Type B pancreatic cell (in vitro differentiated cells): ENCODE measurements around the gene TEK. TPM values are rescaled to one million over a fixed set of nuclear protein-coding genes. Genes with fewer than 3 reads are reported as not detected.
"Not testable (repeated sequence)": the region's sequence is repeated elsewhere in the genome, so short reads cannot be mapped to it uniquely, and the experiment has no call there.

Source experiments
- DNase-seq: peaks from one replicate; pipeline ENCODE4 v3.0.0; 2021; ENCODE audit warnings: mixed read lengths; ENCODE audit not compliant: unreplicated experiment; ENCODE audit errors: extremely low spot score
- H3K27ac Mint-ChIP-seq: 2 replicates; pipeline ENCODE4 v1.8.0; 2021; ENCODE audit warnings: mild to moderate bottlenecking, mixed read lengths
- H3K27me3 Mint-ChIP-seq: 2 replicates; pipeline ENCODE4 v1.8.0; 2021; ENCODE audit warnings: mixed read lengths
- H3K36me3 Mint-ChIP-seq: 2 replicates; pipeline ENCODE4 v1.8.0; 2021; ENCODE audit warnings: mixed read lengths
- H3K4me1 Mint-ChIP-seq: one replicate; pipeline ENCODE4 v1.8.0; 2021; ENCODE audit warnings: mixed read lengths; ENCODE audit not compliant: unreplicated experiment
- H3K4me3 Mint-ChIP-seq: 2 replicates; pipeline ENCODE4 v1.8.0; 2021; ENCODE audit warnings: mild to moderate bottlenecking, mixed read lengths
- H3K9me3 Mint-ChIP-seq: 2 replicates; pipeline ENCODE4 v1.8.0; 2021; ENCODE audit warnings: mixed read lengths
- CTCF ChIP-seq: fragments of 200-600 bp; sonication (generic); conservative IDR thresholded peaks from 2 replicates; pipeline ENCODE4 v1.5.0; 2021; ENCODE audit warnings: antibody characterized with exemption, mild to moderate bottlenecking
- total RNA-seq: library from RNA; stranded (reverse); gene quantifications from 2 replicates; pipeline ENCODE4 v1.2.1, GENCODE V29; 2021; ENCODE audit warnings: low replicate concordance

Gene TEK
- total RNA-seq, 1 donor from 2014 or later = 0.63 TPM

DNA sequence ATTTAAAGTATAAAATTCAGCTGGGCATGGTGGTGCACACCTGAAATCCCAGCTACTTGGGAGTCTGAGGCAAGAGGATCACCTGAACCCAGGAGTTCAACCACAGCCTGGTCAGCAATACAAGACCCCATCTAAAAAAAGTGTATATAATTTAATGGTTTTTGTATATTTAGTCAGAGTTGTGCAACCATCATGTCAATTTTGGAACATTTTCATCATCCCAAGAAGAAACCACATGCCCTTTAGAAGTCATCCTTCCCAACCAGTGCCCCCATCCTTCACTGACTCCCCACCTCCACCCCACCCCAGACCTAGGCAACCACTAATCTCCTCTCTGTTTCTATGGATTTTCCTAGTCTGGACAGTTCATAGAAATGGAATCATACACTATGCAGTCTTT, 18.8 kb upstream of the TEK start:
- H3K27me3 Mint-ChIP-seq = peaks cover 3% of the 10 kb centered on the region
- no peaks in the 10 kb centered on the region for H3K4me1 Mint-ChIP-seq
- H3K4me3 Mint-ChIP-seq = no peak overlapping the region
- H3K27ac Mint-ChIP-seq = no peak overlapping the region
- no peak for DNase-seq
- H3K9me3 Mint-ChIP-seq = no peaks in the 10 kb centered on the region
- H3K36me3 Mint-ChIP-seq = no peaks in the 10 kb centered on the region
- TF ChIP-seq CTCF = no peak

DNA sequence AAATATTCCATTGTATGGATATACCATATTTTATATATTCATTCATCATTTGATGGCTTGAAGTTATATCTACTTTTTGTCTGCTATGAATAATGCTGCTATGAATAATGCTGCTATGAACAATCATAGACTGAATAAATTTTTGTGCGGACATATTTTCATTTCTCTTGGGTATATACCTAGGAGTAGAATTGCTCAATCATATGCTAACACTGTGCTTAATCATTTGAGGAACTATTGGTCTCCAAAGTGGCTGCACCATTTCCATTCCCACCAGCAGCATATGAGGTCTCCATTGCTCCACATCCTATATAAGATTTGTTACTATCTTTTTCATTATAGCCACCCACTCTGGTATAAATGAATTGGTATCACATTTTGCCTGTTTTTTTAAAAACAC, 18.3 kb upstream of the TEK start:
- no peak overlapping the region for H3K4me3 Mint-ChIP-seq
- no peak for TF ChIP-seq CTCF
- no peak overlapping the region for H3K27ac Mint-ChIP-seq
- peaks cover 3% of the 10 kb centered on the region for H3K27me3 Mint-ChIP-seq
- DNase-seq = no peak
- H3K9me3 Mint-ChIP-seq = no peaks in the 10 kb centered on the region
- H3K36me3 Mint-ChIP-seq = no peaks in the 10 kb centered on the region
- H3K4me1 Mint-ChIP-seq = no peaks in the 10 kb centered on the region

DNA sequence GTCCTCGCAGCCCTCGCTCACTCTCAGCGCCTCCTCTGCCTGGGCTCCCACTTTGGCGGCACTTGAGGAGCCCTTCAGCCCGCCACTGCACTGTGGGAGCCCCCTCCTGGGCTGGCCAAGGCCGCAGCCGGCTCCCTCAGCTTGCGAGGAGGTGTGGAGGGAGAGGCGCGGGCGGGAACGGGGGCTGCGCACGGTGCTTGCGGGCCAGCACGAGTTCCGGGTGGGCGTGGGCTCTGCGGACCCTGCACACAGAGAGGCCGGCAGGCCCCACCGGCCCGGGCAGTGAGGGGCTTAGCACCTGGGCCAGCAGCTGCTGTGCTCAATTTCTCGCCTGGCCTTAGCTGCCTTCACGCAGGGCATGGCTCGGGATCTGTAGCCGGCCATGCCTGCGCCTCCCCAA, 16.5 kb upstream of the TEK start:
- not testable (repeated sequence) for H3K27me3 Mint-ChIP-seq, H3K36me3 Mint-ChIP-seq, H3K4me3 Mint-ChIP-seq, H3K4me1 Mint-ChIP-seq, DNase-seq, H3K9me3 Mint-ChIP-seq, H3K27ac Mint-ChIP-seq

DNA sequence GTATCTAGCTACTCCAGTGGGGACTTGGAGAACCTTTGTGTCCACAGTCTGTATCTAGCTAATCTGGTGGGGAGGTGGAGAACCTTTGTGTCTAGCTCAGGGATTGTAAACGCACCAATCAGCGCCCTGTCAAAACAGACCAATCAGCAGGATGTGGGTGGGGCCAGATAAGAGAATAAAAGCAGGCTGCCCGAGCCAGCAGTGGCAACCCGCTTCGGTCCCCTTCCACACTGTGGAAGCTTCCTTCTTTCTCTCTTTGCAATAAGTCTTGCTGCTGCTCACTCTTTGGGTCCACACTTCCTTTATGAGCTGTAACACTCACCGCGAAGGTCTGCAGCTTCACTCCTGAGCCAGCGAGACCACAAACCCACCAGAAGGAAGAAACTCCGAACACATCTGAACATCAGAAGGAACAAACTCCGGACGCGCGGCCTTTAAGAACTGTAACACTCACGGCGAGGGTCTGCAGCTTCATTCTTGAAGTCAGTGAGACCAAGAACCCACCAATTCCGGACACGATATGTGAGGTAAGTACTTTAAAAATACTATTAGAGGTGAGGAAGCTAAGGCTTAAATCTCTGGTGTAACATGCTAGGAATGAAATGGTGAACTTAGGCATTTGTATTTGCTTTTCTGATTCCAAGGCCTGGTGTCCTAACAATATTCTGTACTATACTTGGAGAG, 15.5 kb upstream of the TEK start:
- not testable (repeated sequence) for H3K27me3 Mint-ChIP-seq, DNase-seq, H3K4me1 Mint-ChIP-seq, H3K36me3 Mint-ChIP-seq, H3K9me3 Mint-ChIP-seq, H3K4me3 Mint-ChIP-seq, H3K27ac Mint-ChIP-seq

DNA sequence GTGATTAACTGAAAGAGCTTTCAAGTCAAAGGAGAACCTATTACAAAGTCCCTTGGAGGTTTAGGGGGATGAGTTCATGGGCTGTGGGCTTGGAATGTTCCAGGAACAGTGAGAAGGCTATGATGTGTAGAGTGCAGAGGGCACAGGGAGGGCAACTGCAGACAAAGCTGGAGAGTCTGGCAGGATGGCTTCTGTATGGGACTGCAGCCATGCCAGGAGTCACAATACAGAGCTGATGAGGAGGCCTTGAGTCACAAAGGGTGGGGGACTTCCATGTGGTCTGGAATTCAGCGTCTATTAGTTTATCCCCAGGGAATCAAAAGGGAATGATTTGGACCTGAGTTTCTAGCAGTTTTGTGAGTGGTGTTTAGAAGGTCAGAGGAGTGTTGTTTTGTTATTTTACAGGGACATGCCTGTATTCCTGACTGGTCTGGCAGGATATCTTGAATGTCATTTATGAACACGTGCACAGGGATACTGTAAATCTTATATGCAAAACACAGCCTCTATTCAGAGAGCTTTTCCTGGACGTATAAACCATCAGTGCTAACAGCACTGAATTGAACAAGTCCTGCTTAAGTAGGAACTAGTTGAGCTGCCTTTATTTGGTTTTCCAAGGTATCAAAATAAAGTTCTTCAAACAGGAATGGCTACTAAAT, 14.3 kb upstream of the TEK start:
- Mint-ChIP-seq H3K9me3 (no peaks in the 10 kb centered on the region), H3K27me3 (peaks cover 3% of the 10 kb centered on the region), H3K27ac (no peak overlapping the region), H3K4me3 (no peak overlapping the region), H3K4me1 (no peaks in the 10 kb centered on the region), H3K36me3 (no peaks in the 10 kb centered on the region)
- no peak for TF ChIP-seq CTCF
- DNase-seq = no peak

- peaks cover 6% of the 10 kb centered on the region for H3K4me1 Mint-ChIP-seq
These were observed 1.8 kb upstream of the TEK start for GRCh38 chr9:27107241-27107640.

More at GRCh38 chr9:27107241-27107640, 1.8 kb upstream of the TEK start:
- no peak for DNase-seq
- H3K36me3 Mint-ChIP-seq = no peaks in the 10 kb centered on the region
- no peaks in the 10 kb centered on the region for H3K27me3 Mint-ChIP-seq
- no peak overlapping the region for H3K4me3 Mint-ChIP-seq
- TF ChIP-seq CTCF = no peak
- no peak overlapping the region for H3K27ac Mint-ChIP-seq
- peaks cover 3% of the 10 kb centered on the region for H3K9me3 Mint-ChIP-seq
